DND-41 (cell line): ENCODE data around the gene CD93.

Source experiments
- ATAC-seq: fragments of 200-7000 bp; cut with Tn5 transposase; 3 replicates; pipeline ENCODE4 v1.9.1; 2021; ENCODE audit warnings: low read depth; ENCODE audit not compliant: insufficient read depth
- DNase-seq: peaks from one replicate; pipeline ENCODE4 v3.0.0-alpha.2; 2020
- H2AFZ ChIP-seq: 2 replicates; pipeline ENCODE4 v1.6.0; 2012; ENCODE audit warnings: low read depth, low read length
- H3K27ac ChIP-seq: 2 replicates; pipeline ENCODE4 v1.5.1; 2012; ENCODE audit warnings: low read length, inconsistent platforms
- H3K27me3 ChIP-seq: fragments of 200-600 bp; sonication (generic); 2 replicates; pipeline ENCODE4 v1.6.0; 2012; ENCODE audit warnings: low read length, mild to moderate bottlenecking, inconsistent platforms; ENCODE audit not compliant: insufficient read depth, poor library complexity
- H3K36me3 ChIP-seq: 2 replicates; pipeline ENCODE4 v1.5.1; 2012; ENCODE audit warnings: low read length, inconsistent platforms; ENCODE audit not compliant: insufficient read depth
- H3K4me1 ChIP-seq: 2 replicates; pipeline ENCODE4 v1.5.1; 2012; ENCODE audit warnings: mild to moderate bottlenecking, low read length; ENCODE audit not compliant: insufficient read depth
- H3K4me2 ChIP-seq: 2 replicates; pipeline ENCODE4 v1.6.0; 2012; ENCODE audit warnings: mild to moderate bottlenecking, moderate library complexity, low read length, inconsistent platforms; ENCODE audit not compliant: insufficient read depth
- H3K4me3 ChIP-seq, 2 experiments: fragments of 200-600 bp in 1 of 2; shearing (Covaris generic) in 1 of 2; 2 replicates each; pipeline ENCODE4 v1.5.1; 2012 to 2016; ENCODE audit warnings: inconsistent platforms in 2 of 2, low read length in 2 of 2, mild to moderate bottlenecking in 2 of 2, low read depth in 1 of 2, moderate library complexity in 1 of 2
- H3K79me2 ChIP-seq: 2 replicates; pipeline ENCODE4 v1.6.0; 2012; ENCODE audit warnings: low read length, inconsistent platforms; ENCODE audit not compliant: insufficient read depth
- H3K9ac ChIP-seq: 2 replicates; pipeline ENCODE4 v1.6.0; 2012; ENCODE audit warnings: low read depth, mild to moderate bottlenecking, inconsistent platforms, low read length, moderate library complexity
- H3K9me3 ChIP-seq: 2 replicates; pipeline ENCODE4 v1.5.1; 2012; ENCODE audit warnings: low read length, moderate library complexity, mild to moderate bottlenecking, inconsistent platforms; ENCODE audit not compliant: insufficient read depth, severe bottlenecking
- H4K20me1 ChIP-seq: 2 replicates; pipeline ENCODE4 v1.6.0; 2012; ENCODE audit warnings: low read length; ENCODE audit not compliant: insufficient read depth
- CTCF ChIP-seq: IDR thresholded peaks from 2 replicates; pipeline ENCODE4 v1.5.1; 2012; ENCODE audit warnings: borderline replicate concordance, low read length, moderate library complexity, mild to moderate bottlenecking; ENCODE audit not compliant: poor library complexity, severe bottlenecking; ENCODE audit errors: extremely low read depth
- EZH2 ChIP-seq: IDR thresholded peaks from 3 replicates; pipeline ENCODE4 v1.6.1; 2012; ENCODE audit warnings: borderline replicate concordance, low read depth, mild to moderate bottlenecking, moderate library complexity, low read length, inconsistent platforms; ENCODE audit not compliant: severe bottlenecking

CD93 gene

DNA sequence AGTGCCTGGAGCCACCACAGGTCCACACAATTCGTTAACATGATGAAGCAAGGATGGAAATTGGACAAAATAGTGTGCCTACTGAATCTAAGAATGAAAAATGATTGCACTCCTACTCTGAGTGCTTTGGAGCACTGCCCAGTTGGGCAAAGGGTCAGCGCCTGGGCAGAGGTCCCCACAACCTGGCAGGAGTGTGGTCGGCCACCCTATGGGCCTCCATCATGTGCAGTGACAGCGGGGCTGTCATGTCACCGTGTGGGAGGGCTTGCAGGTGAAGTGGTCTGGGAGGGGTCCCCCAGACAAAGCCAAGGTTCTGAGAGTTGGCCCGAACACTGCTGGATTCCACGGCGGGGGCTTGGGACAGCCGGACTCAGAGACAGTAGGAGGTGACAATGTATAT is 36.2 kb upstream of the CD93 start:
- H2AFZ ChIP-seq: no peak overlapping the region

GRCh38 chr20:23121751-23122320 is 35.7 kb upstream of the CD93 start:
- Histone ChIP-seq H3K4me1 (peaks cover 99% of the 10 kb centered on the region), H3K79me2 (peaks cover 19% of the 10 kb centered on the region), H3K4me3 (peak overlapping the region in 1 of 2 experiments; percentile 51; a peak in 2 of 4 replicates), H3K36me3 (no peaks in the 10 kb centered on the region), H3K4me2 (peak overlapping the region; percentile 65), H4K20me1 (no peaks in the 10 kb centered on the region), H3K27me3 (no peaks in the 10 kb centered on the region), H3K27ac (peak overlapping the region; percentile 94), H2AFZ (peak overlapping the region; percentile 35), H3K9me3 (no peaks in the 10 kb centered on the region), H3K9ac (peak overlapping the region; percentile 60)
- DNase-seq (no peak), ATAC-seq (no peak)
- TF ChIP-seq CTCF: no peak

More for the DNA sequence above, 36.2 kb upstream of the CD93 start:
- DNase-seq (no peak), ATAC-seq (no peak)
- peak overlapping the region; percentile 60 for H3K9ac ChIP-seq
- peaks cover 19% of the 10 kb centered on the region for H3K79me2 ChIP-seq
- H3K4me3 ChIP-seq: peak overlapping the region in 1 of 2 experiments; percentile 51; a peak in 2 of 4 replicates
- no peaks in the 10 kb centered on the region for H3K27me3 ChIP-seq
- H4K20me1 ChIP-seq: no peaks in the 10 kb centered on the region
- peak overlapping the region; percentile 94 for H3K27ac ChIP-seq
- H3K4me2 ChIP-seq: peak overlapping the region; percentile 65
- no peaks in the 10 kb centered on the region for H3K36me3 ChIP-seq
- no peak for TF ChIP-seq EZH2
- no peak for TF ChIP-seq CTCF
- no peaks in the 10 kb centered on the region for H3K9me3 ChIP-seq
- H3K4me1 ChIP-seq: peaks cover 99% of the 10 kb centered on the region

DNA sequence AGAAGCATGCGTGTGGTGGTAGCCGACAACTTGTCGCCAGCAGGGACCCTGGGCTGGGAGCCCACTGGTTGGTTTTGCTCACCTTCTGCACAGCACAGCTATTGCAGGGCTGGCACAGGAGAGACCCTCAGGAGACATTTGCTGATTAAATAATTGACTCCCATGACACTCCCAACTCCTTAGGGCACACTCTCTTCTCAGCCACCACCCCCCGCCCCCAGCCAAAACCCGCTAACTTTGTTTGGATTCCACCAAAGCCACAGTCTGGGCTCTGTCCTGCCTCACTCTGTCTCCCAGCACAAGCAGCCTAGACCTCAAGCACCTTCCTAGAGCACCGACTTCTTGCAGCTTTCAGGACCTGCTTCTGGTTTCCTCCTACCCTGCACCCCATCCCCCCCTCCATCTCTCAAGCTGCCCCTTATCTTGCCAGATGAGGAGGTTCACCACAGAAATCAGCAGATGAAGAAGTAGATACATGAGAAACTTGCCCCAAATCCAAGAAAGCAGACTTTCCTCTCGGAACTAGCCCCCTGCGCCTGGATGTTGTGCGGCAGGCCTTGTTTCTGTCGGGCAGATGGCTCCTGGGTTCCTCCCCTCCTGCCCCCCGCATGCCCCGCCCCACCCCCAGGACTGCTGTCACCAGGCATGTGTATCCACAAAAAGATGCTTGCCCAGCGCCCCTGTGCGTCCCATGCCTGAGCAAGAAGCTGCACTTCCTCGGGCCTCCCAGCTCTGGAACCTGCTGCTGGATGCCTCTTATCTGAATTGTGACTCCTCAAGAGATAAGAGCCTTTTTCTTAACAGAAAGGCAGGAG is 35.0 kb upstream of the CD93 start:
- peak overlapping the region; percentile 70 for H2AFZ ChIP-seq
- peak overlapping the region; percentile 94 for H3K27ac ChIP-seq
- H3K4me1 ChIP-seq: peaks cover 99% of the 10 kb centered on the region
- peak overlapping the region in 1 of 2 experiments; percentile 51; a peak in 2 of 4 replicates for H3K4me3 ChIP-seq
- peaks cover 19% of the 10 kb centered on the region for H3K79me2 ChIP-seq
- H3K4me2 ChIP-seq: peak overlapping the region; percentile 65
- DNase-seq (peak; percentile 90), ATAC-seq (peak; percentile 59)
- H4K20me1 ChIP-seq: no peaks in the 10 kb centered on the region
- H3K9me3 ChIP-seq: no peaks in the 10 kb centered on the region
- no peaks in the 10 kb centered on the region for H3K27me3 ChIP-seq
- H3K9ac ChIP-seq: peak overlapping the region; percentile 60
- TF ChIP-seq EZH2 (no peak), CTCF (peak; percentile 51)
- H3K36me3 ChIP-seq: no peaks in the 10 kb centered on the region
